HT1080 (cell line): ENCODE results near the gene ARSA. TPM values are rescaled to one million over a fixed set of nuclear protein-coding genes. Genes with fewer than 3 reads are reported as not detected.
"Not testable (repeated sequence)": the region's sequence is repeated elsewhere in the genome, so short reads cannot be mapped to it uniquely, and the experiment has no call there.

Experiments used
- DNase-seq: peaks from one replicate; pipeline ENCODE4 v3.0.0-alpha.2; 2015; ENCODE audit warnings: low read depth
- total RNA-seq: library from RNA; depleted of rRNA; stranded (reverse); fragments of >200 nt; shearing (Covaris generic); gene quantifications from 2 replicates; pipeline ENCODE4 v1.2.3, GENCODE V29; 2014

Gene ARSA
- total RNA-seq, 1 experiment from 2014 or later, result 11.3 TPM

DNA sequence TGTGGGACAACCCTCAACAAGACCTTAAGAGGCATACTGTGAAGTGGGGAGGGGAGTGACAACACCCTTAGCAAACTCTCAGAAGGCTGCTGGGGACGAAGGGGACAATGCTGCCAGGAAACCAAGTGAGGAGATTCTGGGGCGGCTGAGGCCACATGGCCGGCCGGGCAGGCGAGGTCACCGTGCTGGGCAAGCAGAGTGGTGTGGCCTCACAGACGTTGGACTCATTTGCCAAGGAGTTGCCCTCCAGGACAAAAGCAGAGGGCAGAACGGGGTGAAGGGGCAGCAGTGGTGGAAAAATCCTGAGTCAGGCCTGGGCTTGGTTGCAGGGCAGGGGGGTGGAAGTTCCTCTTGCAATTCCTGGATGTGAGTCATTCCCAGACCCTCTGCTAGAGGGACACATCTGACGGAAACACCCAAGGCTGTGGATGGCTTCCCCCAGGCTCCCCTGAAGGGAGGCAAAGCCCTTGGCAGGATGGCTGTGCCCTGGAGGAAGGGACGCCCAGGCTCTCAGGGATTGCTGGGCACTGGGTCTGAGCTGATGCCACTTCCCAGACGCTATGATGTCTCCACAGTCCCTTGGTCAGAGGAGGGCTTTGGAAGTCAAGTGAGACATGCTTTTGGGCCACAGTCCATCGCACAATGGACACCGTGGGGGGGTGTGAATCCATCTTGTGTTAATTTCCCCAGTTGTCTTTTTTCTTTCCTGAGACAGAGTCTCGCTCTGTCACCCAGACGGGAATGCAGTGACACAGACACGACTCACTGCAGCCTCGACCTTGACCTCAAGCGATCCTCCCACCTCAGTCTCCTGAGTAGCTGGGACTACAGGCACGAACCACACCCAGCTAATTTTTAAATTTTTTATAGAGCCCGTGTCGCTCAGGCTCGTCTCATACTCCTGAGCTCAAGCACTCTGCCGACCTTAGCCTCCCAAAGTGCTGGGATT is 28.4 kb upstream of the ARSA start:
- peak; percentile 81 for DNase-seq

- not testable (repeated sequence) for DNase-seq
These were observed 26.7 kb upstream of the ARSA start for GRCh38 chr22:50654664-50655063.

GRCh38 chr22:50653256-50653655 is 25.3 kb upstream of the ARSA start:
- DNase-seq, result no peak

DNA sequence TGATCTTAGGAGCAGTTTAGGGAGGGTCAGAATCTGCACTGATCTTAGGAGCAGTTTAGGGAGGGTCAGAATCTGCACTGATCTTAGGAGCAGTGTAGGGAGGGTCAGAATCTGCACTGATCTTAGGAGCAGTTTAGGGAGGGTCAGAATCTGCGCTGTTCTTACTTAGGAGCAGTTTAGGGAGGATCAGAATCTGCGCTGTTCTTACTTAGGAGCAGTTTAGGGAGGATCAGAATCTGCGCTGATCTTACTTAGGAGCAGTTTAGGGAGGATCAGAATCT is 15.8 kb upstream of the ARSA start:
- DNase-seq, result not testable (repeated sequence)

- not testable (repeated sequence) for DNase-seq
These were observed 15.3 kb upstream of the ARSA start for GRCh38 chr22:50643021-50643820.

DNA sequence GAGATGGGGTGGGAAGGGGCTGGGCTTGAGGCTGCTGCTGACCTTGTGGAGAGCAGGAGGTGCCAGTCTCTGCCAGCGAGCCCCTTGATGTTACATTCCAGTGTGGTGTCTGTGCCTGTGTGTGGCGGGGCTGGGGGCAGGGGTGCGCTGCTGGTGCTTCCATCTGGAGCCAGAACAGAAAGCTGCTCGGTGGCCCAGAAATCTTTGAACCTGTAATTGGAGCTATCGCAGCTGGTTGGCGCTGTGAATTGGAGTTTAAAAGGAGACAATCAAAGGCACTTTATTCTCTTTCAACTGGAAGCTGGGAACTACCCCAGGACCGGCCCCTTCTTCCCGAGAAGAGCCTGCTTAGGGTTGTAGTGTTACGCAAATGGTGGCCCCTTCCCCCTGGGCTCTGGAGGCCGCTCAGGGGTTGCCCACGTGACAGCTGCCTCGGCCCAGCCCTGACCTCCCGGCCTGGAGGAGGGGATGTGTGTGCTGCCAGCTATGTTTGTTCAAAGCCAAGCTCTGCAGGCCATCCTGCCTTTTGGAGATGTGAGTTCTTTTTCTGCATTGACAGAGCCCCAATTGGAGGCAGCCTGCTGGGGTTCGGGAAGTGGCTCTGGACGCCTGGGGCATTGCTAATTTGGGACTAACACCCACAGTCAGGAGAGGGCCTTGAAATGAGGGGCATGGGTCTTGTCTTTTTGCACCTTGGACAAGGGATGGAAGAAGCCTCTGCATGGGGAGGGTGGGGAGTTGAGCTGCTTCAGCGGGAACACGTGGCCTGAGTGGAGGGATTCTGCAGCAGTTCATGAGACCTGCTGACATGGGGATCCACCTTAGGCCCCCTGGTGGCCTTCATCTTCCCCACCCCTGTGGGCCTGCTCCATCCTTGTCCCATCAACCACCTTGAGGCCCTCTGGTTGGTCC is 14.0 kb upstream of the ARSA start:
- DNase-seq, result no peak

GRCh38 chr22:50640857-50641647 is 13.1 kb upstream of the ARSA start:
- no peak for DNase-seq

DNA sequence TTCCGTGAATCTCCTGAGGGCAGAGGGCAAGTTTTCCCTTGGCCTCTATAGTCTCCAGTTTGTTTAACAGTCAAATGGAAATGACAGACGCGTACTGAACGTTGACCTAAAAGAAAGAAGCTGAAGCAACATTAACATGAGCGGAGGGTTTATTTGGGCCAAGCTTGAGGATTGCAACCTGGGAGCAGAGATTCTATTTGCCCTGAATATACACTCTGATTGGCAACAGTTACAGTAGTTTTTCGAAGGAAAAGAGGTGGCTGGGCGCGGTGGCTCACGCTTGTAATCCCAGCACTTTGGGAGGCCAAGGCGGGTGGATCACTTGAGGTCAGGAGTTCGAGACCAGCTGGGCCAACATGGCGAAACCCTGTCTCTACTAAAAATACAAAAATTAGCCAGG is 12.3 kb upstream of the ARSA start:
- not testable (repeated sequence) for DNase-seq

GRCh38 chr22:50635591-50635990 is 7.6 kb upstream of the ARSA start:
- no peak for DNase-seq

DNA sequence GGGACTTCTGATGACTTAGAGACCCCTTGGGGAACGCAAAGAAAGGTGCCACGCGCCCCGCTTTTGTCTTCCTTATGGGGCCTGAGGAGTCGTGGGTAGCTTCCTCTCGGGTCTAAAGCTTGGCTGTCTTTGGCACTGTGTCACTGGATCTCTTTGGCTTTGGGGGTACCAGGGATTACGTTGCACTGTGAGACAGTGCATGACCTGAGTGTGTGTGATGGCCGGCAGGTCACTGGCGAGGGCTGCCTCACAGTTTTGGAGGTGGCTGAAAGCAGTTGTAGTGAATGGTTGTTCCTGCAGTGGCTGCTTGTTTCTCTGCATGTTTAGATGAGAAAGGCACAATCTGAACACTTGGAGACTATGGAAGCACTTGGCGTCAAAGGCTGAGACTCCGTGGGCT is 5.8 kb upstream of the ARSA start:
- DNase-seq, result no peak

DNA sequence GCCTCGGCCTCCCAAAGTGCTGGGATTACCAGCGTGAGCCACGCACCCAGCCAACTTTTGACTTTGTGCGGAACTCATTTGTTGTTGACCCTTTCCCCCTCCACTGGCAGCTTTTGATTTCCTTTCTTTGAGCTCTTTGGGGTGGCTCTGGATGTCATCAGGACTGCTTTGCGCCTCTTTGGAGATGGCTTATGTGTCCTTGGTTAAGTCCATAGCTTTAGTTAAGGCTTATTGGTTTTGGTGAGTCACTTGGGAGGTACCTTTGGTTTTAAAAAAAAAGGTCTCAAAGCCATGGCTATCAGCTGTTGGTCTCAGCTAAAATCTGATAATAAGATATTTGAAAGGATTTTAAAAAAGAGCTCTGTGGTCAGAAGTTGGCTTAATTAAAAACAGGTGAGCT is 5.1 kb upstream of the ARSA start:
- DNase-seq, result no peak

GRCh38 chr22:50630376-50630775 is 2.4 kb upstream of the ARSA start:
- DNase-seq, result peak; percentile 44

DNA sequence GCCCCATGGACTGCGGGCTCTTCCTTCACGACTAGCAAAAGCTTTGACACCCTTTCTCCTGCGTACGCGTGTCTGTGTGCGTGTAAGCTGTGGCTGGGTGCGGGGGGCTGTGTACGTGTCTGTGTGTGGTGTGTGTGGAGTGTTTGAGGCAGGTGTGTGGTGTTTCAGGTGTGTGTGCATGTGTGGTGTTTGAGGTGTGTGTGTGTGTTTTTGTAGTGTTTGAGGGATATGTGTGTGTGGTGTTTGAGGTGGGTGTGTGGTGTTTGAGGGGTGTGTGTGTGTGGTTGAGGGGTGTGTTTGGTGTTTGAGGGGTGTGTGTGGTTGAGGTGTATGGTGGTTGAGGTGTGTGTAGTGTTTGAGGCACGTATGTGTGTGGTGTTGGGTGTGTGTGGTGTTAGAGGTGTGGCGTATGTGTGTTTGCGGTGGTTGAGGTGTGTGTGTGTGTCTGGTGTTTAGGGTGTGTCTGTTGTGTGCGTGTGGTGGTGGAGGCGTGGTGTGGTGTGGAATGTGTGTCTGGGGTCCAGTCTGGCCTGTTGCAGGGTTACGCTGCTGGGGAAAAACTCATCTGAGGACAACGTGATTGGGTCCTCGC is 687 bp upstream of the ARSA start:
- no peak for DNase-seq

DNA sequence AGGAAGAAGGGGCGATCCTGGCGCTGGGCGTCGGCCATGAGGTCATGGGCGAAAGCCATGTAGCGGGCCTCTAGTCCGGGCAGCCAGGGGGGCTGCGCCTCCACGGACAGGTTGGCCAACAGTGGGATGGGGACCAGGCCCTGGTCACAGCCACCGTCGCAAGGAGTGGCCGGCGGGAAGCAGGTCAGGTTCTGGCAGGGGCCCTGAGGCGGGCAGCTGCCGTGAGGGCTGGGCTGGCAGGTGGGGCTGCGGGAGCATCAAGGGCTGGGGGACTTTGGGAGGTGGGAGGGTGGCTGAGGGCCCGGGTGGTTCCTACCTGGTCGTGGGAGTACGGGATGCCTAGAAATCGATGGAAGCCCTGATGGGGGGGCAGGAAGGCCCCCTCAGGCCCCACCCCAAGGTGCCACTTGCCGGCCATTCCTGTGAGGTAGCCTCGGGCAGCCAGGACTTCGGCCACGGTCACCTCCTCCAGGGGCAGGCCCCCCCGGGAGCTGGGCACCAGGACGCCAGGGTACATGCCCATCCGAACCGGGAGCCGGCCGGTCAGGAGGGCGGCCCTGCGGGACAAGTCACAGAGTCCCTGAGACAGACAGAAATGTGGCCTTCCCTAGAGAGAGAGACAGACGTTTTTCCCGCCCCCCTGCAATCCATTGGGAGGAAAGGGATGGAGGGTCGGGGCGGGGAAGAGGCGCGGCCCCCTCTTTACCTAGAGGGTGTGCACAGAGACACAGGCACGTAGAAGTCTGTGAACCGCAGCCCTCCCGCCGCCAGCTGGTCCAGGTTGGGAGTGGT is 906 bp downstream of the ARSA start:
- DNase-seq, result no peak

GRCh38 chr22:50626314-50626849 is 1.6 kb downstream of the ARSA start:
- no peak for DNase-seq

DNA sequence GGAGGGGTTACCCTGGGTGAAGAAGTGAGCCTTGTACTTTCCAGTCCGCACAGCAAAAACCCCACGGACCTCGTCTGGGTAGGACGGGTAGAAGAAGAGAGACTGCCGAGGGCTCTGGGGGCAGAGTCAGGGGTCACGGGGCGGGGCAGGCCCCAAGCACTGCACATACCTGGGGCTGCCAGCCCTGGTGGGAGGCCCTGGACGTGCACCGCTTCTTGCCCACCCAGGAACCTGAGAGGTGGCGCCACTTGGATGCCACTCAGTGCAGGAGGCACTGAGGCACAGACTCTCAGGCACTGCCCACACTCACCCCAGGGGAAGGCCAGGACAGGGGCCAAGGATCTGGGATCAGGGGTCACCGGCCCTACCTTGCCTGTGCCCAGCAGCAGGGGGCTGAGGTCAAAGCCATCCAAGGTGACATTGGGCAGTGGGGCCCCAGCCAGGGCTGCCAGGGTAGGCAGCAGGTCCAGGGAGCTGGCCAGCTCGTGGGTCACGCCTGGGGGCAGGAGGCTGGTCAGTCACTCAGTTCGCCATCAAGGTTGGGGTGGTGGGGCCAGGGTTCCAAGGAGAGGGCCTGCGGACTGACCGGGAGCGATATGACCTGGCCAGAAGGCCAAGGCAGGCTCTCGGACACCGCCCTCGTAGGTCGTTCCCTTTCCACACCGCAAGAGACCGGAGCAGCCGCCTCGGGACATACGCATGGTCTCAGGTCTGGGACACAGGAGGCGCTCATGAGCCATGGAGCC is 2.2 kb downstream of the ARSA start:
- DNase-seq, result no peak

DNA sequence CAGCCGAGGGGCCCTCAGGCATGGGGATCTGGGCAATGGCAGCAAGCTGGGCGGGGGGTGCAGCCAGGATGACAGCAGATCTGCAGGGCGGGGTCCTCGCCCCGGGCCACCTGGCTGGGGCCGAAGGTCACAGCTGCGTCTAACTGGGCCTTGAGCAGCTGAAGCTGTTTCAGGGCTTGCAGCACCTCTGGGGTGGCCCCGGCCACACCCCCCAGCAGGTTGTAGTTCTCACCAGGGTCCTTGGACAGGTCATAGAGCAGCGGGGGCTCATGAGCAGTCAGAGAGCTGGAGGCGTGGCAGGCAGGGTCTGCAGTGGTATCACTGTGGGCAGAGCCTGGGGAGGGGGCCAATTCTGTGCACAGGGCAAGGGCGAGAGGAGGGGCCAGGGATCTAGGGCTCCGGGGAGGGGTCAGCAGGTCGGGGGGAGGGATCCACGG is 2.8 kb downstream of the ARSA start:
- DNase-seq, result no peak

DNA sequence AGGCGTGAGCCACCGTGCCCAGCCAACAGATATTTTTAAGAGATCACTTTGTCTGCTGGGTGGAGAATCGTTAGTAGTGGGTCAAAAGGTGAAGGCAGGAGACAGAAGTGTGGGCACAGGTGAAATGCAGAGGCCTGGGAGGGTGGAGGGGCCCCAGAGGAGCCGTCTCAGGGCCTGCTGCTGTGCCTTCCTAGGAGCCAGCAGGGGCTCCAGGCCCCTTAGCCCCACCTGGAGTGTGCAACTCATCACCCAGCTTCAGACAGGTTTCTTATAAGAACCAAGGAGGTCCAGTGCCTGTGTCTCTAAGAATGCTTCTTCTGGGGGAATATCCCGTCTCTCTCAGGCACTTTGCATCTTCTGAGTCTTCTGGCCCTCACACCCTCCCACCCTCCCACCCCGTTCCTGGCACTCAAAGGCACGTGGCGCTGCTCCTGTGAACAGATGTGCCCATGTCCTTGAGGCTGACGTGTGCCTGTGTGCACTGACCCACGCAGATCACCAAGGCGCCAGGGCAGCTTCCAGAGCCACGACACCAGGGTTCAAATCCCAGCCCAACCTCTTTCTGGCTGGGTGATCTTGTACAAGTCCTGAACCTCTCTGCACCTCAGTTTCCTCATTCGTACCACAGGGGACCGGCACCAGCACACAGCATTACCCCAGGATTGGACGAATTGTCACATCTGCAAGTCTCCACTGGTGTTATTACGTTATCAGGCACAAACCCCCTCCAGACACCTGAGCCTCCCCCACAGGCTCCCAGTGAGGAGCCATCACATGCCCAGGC is 3.4 kb downstream of the ARSA start:
- no peak for DNase-seq
